ENCODE results near the gene PHACTR3.
"Not testable (repeated sequence)": the region's sequence is repeated elsewhere in the genome, so short reads cannot be mapped to it uniquely, and the experiment has no call there.

PHACTR3 gene

DNA sequence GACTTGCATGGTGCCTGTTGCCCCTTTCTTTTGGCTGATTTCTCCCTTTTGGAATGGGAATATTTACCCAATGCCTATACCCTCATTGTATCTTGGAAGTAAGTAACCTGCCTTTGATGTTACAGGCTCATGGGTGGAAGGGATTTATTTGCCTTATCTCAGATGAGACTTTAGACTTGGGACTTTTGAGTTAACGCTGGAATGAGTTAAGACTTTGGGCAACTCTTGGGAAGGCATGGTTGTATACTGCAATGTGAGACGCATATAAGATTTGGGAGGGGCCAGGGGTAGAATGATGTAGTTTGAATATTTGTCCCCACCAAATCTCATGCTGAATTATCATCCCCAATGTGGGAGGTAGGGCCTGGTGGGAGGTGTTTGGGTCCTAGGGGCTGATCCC lies 253.6 kb downstream of the PHACTR3 start:
- no peak for DNase-seq (ENCODE audit: low read depth in 2 of 2)

GRCh38 chr20:59858425-59858824 lies 254.1 kb downstream of the PHACTR3 start:
- DNase-seq (ENCODE audit: low read depth in 2 of 2): no peak

DNA sequence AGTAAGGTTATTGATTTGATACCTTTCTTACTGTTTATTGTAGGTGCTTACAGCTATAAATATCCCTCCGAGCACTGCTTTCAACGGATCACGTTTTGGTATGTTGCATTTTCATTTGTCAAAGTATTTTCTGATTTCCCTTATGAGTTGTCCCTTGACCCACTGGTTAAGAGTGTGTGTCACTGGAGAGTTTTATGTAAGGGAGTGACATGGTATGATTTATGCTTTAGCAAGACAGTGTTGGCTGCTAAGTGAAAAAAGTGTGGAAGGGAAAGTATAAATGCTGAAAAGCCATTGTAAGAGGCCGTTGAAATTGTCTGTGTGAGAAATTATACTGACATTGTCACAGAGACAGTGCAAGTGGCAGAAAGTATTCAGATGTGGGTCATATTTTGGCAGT lies 257.1 kb downstream of the PHACTR3 start:
- no peak for DNase-seq (ENCODE audit: low read depth in 2 of 2)

DNA sequence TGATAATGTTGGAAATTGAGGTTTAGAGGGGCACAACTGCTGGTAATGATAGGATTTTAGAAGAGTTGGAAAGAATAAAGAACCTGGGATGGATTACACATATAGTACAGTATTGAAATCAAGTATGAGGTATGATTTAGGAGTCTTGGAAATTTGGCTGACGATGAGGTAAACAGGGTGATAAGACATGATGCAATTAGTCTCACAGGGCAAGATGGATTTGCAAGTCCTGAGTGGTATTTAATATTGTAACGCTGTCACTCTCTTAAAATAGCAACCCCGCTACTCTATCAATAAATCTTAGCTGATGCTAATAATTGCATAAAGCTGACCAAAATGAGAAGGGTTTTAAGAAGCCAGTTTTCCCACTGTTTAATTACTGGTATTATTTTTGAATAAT lies 258.7 kb downstream of the PHACTR3 start:
- DNase-seq (ENCODE audit: low read depth in 2 of 2): no peak

DNA sequence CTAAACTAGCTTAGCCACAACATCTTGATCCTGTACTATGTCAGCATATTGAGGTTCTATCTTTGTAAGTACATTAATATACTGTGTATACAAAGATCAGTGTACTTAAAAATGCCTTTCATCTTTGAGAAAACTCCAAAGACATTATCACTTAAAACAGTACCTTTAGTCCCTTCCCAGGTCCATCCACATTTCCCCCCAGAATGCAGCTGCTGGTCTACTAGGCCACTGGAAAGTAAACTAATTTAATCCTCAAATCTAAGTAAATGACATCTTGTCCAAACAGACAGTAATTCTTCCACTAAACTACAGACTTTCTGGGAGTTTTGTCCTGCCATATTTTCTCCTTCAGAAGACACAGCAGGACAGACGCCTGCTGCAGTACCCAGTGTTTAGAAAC lies 260.4 kb downstream of the PHACTR3 start:
- DNase-seq (ENCODE audit: low read depth in 2 of 2): no peak

- no peak for DNase-seq (ENCODE audit: low read depth in 2 of 2)
Observed at GRCh38 chr20:59866338-59866737, 262.0 kb downstream of the PHACTR3 start.

- DNase-seq (ENCODE audit: low read depth in 2 of 2): no peak
Observed at GRCh38 chr20:59871096-59871495, 266.8 kb downstream of the PHACTR3 start.

DNA sequence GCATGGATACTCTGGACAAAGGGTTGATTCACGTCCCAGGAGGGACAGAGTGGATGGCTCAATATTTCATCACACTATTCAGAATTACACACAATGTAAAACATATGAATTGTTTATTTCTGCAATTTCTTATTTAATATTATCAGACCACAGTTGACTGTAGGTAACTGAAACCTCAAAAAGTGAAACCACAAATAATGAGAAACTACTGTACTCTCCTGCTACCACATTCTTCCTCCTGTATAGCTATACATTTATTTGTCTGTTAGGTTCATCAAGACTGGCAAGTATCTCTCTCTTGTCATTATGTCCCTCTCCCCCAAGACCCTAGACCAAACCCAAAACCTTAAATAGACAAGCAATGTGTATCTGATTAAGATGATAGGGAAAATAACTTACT lies 269.1 kb downstream of the PHACTR3 start:
- DNase-seq (ENCODE audit: low read depth in 2 of 2): no peak

DNA sequence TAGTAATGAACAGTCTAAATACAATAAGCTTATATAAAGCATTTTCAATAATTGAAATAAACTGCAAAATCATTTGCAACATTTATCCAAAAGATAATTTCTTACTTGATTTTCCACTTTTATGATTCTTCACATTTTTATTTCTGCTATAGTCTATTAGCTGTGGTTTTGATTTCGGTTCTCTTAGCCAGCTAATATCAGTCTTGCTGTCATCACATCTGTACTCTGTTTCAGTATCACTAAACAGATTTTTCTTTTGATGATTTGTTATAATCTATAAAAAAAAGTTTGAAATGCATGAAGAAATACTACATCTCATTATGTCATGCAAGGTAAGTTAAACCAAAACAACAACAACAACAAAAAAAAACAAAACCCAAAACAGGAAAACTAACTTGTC lies 275.9 kb downstream of the PHACTR3 start:
- DNase-seq (ENCODE audit: low read depth in 2 of 2): no peak

GRCh38 chr20:59884494-59884893 lies 280.2 kb downstream of the PHACTR3 start:
- DNase-seq (ENCODE audit: low read depth in 2 of 2): no peak

- DNase-seq (ENCODE audit: low read depth in 2 of 2): no peak
Observed at GRCh38 chr20:59888050-59888449, 283.7 kb downstream of the PHACTR3 start.

- DNase-seq (ENCODE audit: low read depth in 2 of 2): not testable (repeated sequence)
Observed at GRCh38 chr20:59890035-59890434, 285.7 kb downstream of the PHACTR3 start.

DNA sequence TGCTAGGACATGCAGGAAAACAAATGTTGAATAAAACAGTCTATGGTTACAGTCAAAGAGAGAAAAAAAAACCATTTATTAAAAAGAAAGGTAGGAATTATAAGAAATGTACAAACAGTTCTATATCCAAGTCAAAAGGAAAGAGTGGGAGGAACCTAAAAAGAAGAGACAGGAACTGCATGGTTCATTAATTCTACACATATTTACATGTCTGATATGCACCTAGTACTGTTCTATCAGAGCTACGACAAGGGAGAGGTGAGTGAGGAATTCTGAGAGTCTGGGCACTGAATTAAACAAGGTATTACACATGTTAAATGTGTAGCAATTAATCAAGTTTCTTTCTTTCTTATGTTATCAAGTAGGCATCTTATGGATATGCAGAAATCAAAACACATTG lies 287.2 kb downstream of the PHACTR3 start:
- no peak for DNase-seq (ENCODE audit: low read depth in 2 of 2)

DNA sequence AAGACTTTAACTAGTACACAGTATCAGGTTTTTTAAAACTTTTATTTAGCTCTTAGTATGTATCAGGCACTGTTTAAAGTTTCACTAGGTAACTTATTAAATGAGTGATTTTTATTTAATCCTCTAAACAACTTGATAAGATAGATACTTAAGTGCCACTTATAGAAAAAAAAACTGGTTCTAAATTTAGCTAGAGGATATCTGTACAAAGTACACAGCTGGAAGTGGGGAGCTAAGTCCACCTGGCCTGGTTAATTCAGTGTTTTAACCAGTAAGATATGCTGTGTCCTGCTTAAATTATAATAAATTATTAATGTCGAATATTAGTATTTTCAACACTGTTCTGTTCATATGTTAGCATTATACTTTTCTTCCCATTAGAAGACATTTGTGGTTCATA lies 291.6 kb downstream of the PHACTR3 start:
- no peak for DNase-seq (ENCODE audit: low read depth in 2 of 2)

Measured in stimulated activated CD4-positive, alpha-beta T cell treated with anti-CD3 and anti-CD28 coated beads, Interleukin-4, amount 100 ng/mL, for 48 hours (primary cell).